Spinal cord (tissue), 10 donors: ENCODE results near the gene ZNF524. TPM values are rescaled to one million over a fixed set of nuclear protein-coding genes. Genes with fewer than 3 reads are reported as not detected.

Experiments used
- DNase-seq, 6 donors: peaks; one replicate each; pipeline versions ENCODE4 v3.0.0 to v3.0.0-alpha.2; 2013 to 2015; ENCODE audit warnings: low spot score in 6 of 6, low read depth in 4 of 6
- H3K27ac ChIP-seq: one replicate; pipeline ENCODE4 v1.5.1; 2013; ENCODE audit warnings: low read depth, low read length, control low read depth
- H3K27me3 ChIP-seq: one replicate; pipeline ENCODE4 v1.6.1; 2013; ENCODE audit warnings: low read length; ENCODE audit not compliant: control insufficient read depth, insufficient read depth
- H3K36me3 ChIP-seq: one replicate; pipeline ENCODE4 v1.6.1; 2013; ENCODE audit warnings: low read length; ENCODE audit not compliant: control insufficient read depth, insufficient read depth
- H3K4me1 ChIP-seq: one replicate; pipeline ENCODE4 v1.6.1; 2013; ENCODE audit warnings: low read length; ENCODE audit not compliant: control insufficient read depth, insufficient read depth
- H3K4me3 ChIP-seq: one replicate; pipeline ENCODE4 v1.5.1; 2013; ENCODE audit warnings: low read depth, low read length, control low read depth
- H3K9me3 ChIP-seq: one replicate; pipeline ENCODE4 v1.6.1; 2013; ENCODE audit warnings: low read length; ENCODE audit not compliant: control insufficient read depth, insufficient read depth
- WGBS: methylation state at CpG from one replicate; pipeline ENCODE4 v1.1.5; 2013; ENCODE audit warnings: missing lambda C conversion rate; ENCODE audit not compliant: insufficient coverage; 5-methylcytosine and 5-hydroxymethylcytosine counted together
- long read RNA-seq, 4 donors: transcript quantifications; one replicate each; lab custom pipeline, GENCODE V29; 2026
- polyA plus RNA-seq, 2 donors: library from polyadenylated mRNA; unstranded; fragments of 120-200 nt; gene quantifications; one replicate each; pipeline ENCODE4 v1.2.1, GENCODE V29; 2013; ENCODE audit not compliant: insufficient read length in 2 of 2
- total RNA-seq, 2 donors: library from RNA; depleted of rRNA in 1 of 2; stranded (reverse); fragments of 120-200 nt in 1 of 2; fragments of >200 nt in 1 of 2; gene quantifications; one replicate each; pipeline versions ENCODE4 v1.2.3 to v1.2.4, GENCODE V29; 2013 to 2014
- donor health status: healthy.

ZNF524 gene
- total RNA-seq (1 to 10 TPM; 5.1 to 9.6 TPM), polyA plus RNA-seq (10 to 100 TPM; 11.2 to 13.6 TPM)
- long read RNA-seq, donor 1, transcript ZNF524-203 (1 exons, 1,260 nt) = major isoform, 5 of 10 reads
- long read RNA-seq, donor 1, transcript ZNF524-201 (2 exons, 1,102 nt) = major isoform, 5 of 10 reads
- long read RNA-seq, donor 1, partial matches to known transcripts = 0 of 10 reads
- long read RNA-seq, donor 1, other reads (novel, unspliced or antisense) = 0 of 10 reads
- long read RNA-seq, donor 2, transcript ZNF524-201 (2 exons, 1,102 nt) = major isoform, 5 of 7 reads
- long read RNA-seq, donor 2, partial matches to known transcripts = 0 of 7 reads
- long read RNA-seq, donor 2, other reads (novel, unspliced or antisense) = 0 of 7 reads
- long read RNA-seq, donor 3, partial matches to known transcripts = 0 of 5 reads
- long read RNA-seq, donor 3, other reads (novel, unspliced or antisense) = 0 of 5 reads
- long read RNA-seq, donor 4, transcript ZNF524-203 (1 exons, 1,260 nt) = minor isoform, 5 of 18 reads
- long read RNA-seq, donor 4, transcript ZNF524-201 (2 exons, 1,102 nt) = major isoform, 12 of 18 reads
- long read RNA-seq, donor 4, partial matches to known transcripts = 0 of 18 reads
- long read RNA-seq, donor 4, other reads (novel, unspliced or antisense) = 0 of 18 reads

GRCh38 chr19:55599842-55600661 is at the start of gene ZNF524:
Gene ZNF524, plus strand, starts transcription at chr19:55600288. Its CDS starts 1,825 bp downstream, at chr19:55602113.
- Histone ChIP-seq H3K36me3 (peaks cover 37% of the 10 kb centered on the region), H3K4me1 (peaks cover 21% of the 10 kb centered on the region), H3K9me3 (no peaks in the 10 kb centered on the region), H3K27me3 (no peaks in the 10 kb centered on the region), H3K4me3 (peak within 1 kb of the TSS; percentile 92), H3K27ac (peak within 1 kb of the TSS; percentile 100)
- whole genome bisulfite sequencing = 0% methylated on average over 55 of the region's 97 CpGs
- DNase-seq = peak; percentile 89 to 100 (median 96)

GRCh38 chr19:55550321-55550650 is 49.8 kb upstream of the ZNF524 start:
- no peak for DNase-seq
- Histone ChIP-seq H3K4me1 (peaks cover 8% of the 10 kb centered on the region), H3K4me3 (no peak overlapping the region), H3K27me3 (peaks cover 8% of the 10 kb centered on the region), H3K27ac (no peak overlapping the region), H3K9me3 (no peaks in the 10 kb centered on the region), H3K36me3 (no peaks in the 10 kb centered on the region)
- WGBS = no CpG with 5 or more reads among the region's 7 CpGs

- whole genome bisulfite sequencing = 63% methylated on average over 2 of the region's 5 CpGs
- no peaks in the 10 kb centered on the region for H3K9me3 ChIP-seq
- DNase-seq = no peak
These were observed 47.9 kb upstream of the ZNF524 start for GRCh38 chr19:55552206-55552605.

GRCh38 chr19:55552620-55553019 is 47.5 kb upstream of the ZNF524 start:
- H3K27me3 ChIP-seq = peaks cover 8% of the 10 kb centered on the region
- no peaks in the 10 kb centered on the region for H3K9me3 ChIP-seq
- WGBS = 48% methylated on average over 7 of the region's 13 CpGs
- no peaks in the 10 kb centered on the region for H3K36me3 ChIP-seq
- H3K4me1 ChIP-seq = peaks cover 8% of the 10 kb centered on the region
- H3K27ac ChIP-seq = no peak overlapping the region
- no peak overlapping the region for H3K4me3 ChIP-seq
- DNase-seq = peak in 1 of 6 donors; percentile 14

More at GRCh38 chr19:55552206-55552605, 47.9 kb upstream of the ZNF524 start:
- Histone ChIP-seq H3K27me3 (peaks cover 8% of the 10 kb centered on the region), H3K36me3 (no peaks in the 10 kb centered on the region), H3K27ac (no peak overlapping the region), H3K4me1 (peaks cover 8% of the 10 kb centered on the region), H3K4me3 (no peak overlapping the region)

GRCh38 chr19:55553217-55554182 is 46.6 kb upstream of the ZNF524 start:
- no peak overlapping the region for H3K4me3 ChIP-seq
- no peaks in the 10 kb centered on the region for H3K9me3 ChIP-seq
- H3K36me3 ChIP-seq = no peaks in the 10 kb centered on the region
- no peak overlapping the region for H3K27ac ChIP-seq
- H3K4me1 ChIP-seq = peaks cover 8% of the 10 kb centered on the region
- DNase-seq = no peak
- peaks cover 8% of the 10 kb centered on the region for H3K27me3 ChIP-seq
- 56% methylated on average over 13 of the region's 13 CpGs for WGBS

GRCh38 chr19:55554302-55554701 is 45.8 kb upstream of the ZNF524 start:
- H3K27me3 ChIP-seq = peaks cover 9% of the 10 kb centered on the region
- no peaks in the 10 kb centered on the region for H3K9me3 ChIP-seq
- peaks cover 8% of the 10 kb centered on the region for H3K4me1 ChIP-seq
- no peak overlapping the region for H3K27ac ChIP-seq
- WGBS = 63% methylated on average over 2 of the region's 9 CpGs
- DNase-seq = no peak
- H3K36me3 ChIP-seq = no peaks in the 10 kb centered on the region
- no peak overlapping the region for H3K4me3 ChIP-seq

- WGBS = 53% methylated on average over 4 of the region's 8 CpGs
- Histone ChIP-seq H3K27me3 (peaks cover 8% of the 10 kb centered on the region), H3K4me1 (peaks cover 5% of the 10 kb centered on the region), H3K27ac (no peak overlapping the region), H3K4me3 (no peak overlapping the region), H3K36me3 (no peaks in the 10 kb centered on the region), H3K9me3 (no peaks in the 10 kb centered on the region)
- DNase-seq = no peak
These were observed 45.3 kb upstream of the ZNF524 start for GRCh38 chr19:55554741-55555152.

- Histone ChIP-seq H3K9me3 (no peaks in the 10 kb centered on the region), H3K27ac (no peak overlapping the region), H3K4me1 (peaks cover 18% of the 10 kb centered on the region), H3K36me3 (no peaks in the 10 kb centered on the region), H3K4me3 (no peak overlapping the region), H3K27me3 (peaks cover 3% of the 10 kb centered on the region)
- WGBS = 82% methylated on average over 6 of the region's 9 CpGs
- DNase-seq = no peak
These were observed 40.4 kb upstream of the ZNF524 start for GRCh38 chr19:55559684-55560083.
